Stimulated activated CD8-positive, alpha-beta memory T cell treated with anti-CD3 and anti-CD28 coated beads, Interleukin-15, amount 100 ng/mL, for 24 hours (primary cell): ENCODE measurements around the gene DENND10.
"Not testable (repeated sequence)": the region's sequence is repeated elsewhere in the genome, so short reads cannot be mapped to it uniquely, and the experiment has no call there.

ENCODE experiments used
- DNase-seq: peaks from one replicate; pipeline ENCODE4 v3.0.0-alpha.2; 2020; ENCODE audit warnings: low read depth

The DENND10 gene, protein sequence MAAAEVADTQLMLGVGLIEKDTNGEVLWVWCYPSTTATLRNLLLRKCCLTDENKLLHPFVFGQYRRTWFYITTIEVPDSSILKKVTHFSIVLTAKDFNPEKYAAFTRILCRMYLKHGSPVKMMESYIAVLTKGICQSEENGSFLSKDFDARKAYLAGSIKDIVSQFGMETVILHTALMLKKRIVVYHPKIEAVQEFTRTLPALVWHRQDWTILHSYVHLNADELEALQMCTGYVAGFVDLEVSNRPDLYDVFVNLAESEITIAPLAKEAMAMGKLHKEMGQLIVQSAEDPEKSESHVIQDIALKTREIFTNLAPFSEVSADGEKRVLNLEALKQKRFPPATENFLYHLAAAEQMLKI

DNA sequence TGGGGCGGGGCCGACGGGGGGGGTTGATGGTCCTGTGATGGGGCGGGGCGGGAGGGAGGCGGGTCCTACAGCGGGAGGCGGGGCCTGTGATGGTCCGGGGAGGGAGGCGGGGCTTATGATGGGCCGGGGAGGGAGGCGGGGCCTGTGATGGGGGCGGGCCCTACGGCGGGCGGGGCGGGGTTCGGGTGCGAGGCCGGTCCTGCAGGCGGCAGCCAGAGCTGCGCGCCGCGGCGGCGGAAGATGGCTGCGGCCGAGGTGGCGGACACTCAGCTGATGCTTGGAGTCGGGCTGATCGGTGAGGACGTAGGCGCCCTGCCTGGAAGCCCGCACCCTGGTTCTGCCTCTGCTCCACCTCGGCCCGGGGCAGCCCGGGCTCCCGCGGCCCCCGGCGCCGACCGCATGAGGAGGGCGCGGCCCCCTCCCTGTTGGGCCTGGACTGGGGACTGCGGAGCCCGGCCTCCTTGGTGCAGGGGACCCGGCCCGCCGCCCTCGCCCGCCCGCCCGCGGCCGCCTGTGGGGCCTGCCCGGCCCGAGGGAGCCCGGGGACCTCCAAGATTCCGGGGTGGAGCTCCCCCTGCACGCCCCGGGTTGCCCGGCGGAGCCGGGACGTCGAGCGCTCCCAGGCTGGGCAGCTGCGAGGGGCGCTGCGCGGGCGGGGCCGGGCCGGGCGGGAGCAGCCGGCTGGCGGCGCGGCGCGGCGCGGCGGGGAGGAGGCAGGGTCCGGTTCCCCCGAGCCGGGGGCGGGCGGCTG is at the start of gene DENND10:
TSS of gene DENND10 (plus strand) at position 211 of the 751 bp plus-strand sequence. CDS start at position 241, 30 bp downstream.
- peak; percentile 62 for DNase-seq

DNA sequence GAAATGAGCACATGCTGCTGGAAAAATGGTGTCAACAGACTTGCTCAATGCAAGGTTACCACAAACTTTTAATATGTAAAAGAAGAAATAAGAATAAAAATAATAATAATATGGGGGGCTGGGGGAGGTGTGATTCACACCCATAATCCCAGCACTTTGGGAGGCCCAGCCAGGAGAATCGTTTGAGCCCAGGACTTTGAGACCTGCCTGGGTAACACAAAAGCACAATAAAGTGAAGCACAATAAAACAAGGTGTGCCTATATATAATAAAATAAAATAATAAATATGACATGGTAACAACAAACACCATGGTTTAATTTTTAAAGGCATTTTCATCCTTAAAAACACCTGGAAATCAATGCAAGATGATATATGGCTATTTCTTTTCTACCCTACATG is 48.4 kb upstream of the DENND10 start:
- DNase-seq: no peak

DNA sequence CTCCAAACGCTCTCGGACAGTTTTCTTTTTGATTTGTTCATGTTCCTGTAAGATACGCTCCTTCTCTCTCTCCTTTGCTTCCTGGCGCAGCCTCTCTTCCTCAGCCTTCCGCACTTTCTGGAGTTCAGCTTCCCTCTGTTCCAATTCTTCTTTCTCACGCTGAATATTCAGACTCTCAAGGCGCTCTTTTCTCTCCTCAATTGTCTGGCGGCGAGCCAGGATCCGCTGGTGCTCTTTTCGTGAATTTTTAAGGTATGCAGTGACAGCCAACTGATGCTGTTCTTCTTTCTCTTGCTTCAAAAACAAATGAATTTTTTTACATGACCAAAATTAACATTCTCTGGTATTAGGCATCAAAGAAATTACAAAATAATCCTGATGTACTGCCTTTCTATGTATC is 45.9 kb upstream of the DENND10 start:
- DNase-seq: no peak

DNA sequence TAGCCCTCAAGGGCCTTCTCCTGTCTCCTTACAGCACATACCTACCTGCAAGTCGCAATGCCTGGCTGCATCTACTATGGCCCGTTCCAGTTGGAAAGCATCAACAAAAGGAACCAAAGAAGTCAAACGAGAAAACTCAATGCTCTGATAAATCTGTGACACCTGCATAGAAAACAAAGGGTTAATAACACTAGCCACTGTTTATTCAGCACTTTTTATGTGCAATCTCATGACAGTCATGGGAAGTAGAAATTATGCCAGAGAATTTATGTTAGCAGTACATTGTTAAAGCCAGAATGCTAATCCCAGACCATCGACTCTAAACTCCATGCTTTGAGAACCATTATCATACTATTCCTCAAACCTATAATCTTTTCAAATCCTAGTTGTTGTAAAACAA is 44.4 kb upstream of the DENND10 start:
- no peak for DNase-seq

DNA sequence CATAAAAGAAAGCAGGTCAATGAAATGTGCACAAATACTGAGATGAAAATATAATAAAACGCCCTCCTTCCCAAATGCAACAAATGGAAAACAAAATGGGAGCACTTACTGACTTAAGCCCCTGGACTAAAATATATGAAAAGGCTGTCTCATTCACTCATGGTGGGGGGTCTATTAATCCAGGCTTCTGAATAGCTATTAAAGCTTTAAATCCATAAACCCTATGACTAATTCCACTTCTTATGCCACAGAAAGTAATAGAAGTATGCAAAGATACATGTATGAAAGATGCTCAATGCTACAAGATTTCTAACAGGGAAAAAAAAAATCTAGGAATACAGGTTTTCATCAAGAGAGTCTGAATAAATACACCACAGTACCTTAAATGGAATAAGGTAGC is 43.8 kb upstream of the DENND10 start:
- no peak for DNase-seq

DNA sequence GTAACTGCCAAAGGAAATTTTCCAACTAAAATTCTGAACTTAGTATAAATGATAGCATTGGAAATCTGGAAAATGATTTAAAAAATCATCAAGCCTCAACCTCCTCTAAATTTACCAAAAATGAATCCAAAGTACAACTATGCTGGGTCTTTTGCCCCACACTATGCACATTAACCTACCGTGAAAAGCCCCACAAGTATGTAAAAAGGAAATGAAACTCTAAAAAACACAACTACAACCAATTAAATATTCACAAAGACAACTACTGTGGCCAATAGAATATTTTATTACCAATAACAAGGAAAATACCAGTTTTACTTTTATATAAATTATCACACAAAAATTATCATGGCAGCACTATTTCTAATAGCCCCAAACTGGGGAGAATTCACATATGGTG is 42.6 kb upstream of the DENND10 start:
- no peak for DNase-seq

DNA sequence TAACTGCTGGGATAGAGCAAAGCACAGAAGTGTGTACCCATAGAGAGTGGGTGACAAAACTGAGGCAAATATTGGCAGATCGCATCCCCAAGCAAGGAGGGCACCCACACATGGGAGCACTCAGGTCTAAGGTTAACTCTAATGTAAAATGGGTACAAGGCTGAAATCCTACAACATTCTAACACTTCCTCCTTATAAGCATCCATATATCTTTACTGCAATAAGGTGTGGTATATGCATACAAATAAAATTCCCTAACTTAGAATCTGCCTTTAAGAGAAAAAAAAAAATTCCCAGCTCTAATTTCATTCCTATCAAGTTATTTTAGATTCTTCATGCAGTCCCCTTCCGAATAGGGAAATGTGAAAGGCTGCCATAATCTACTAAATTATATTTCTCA is 42.0 kb upstream of the DENND10 start:
- no peak for DNase-seq

DNA sequence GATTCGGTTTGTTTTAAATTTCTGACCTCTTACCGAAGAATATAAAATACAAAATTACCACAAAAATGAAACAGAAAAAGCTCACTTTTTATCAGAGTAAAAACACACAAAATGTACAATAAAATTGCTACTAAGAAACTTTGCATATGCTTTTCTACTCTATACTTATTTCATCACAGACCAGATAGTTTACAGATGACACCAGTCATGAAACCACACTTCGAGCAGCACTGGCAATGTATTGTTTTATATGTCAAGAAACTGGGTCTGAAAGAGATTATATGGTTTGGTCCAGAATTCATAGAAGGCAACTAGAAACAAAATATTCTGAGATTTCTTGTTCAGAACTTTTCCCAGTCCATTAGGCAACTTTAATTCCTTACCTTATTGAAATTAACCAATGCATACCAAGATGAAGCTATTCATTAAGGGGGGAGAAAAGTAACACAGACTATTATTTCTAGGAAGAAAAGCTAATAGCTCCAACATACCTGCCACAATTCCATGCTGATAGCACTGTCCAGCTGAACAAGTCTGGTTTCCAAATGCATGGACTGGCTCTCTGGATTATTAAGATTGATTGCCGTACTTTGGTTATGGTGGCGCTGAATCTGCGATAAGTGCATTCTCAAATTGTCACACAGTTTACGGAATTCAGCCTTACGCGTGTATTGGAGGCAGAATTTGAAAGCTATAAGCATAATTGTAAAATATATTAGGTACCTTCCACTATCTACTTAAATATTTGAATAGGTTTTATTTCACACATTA is 33.3 kb upstream of the DENND10 start:
- no peak for DNase-seq

DNA sequence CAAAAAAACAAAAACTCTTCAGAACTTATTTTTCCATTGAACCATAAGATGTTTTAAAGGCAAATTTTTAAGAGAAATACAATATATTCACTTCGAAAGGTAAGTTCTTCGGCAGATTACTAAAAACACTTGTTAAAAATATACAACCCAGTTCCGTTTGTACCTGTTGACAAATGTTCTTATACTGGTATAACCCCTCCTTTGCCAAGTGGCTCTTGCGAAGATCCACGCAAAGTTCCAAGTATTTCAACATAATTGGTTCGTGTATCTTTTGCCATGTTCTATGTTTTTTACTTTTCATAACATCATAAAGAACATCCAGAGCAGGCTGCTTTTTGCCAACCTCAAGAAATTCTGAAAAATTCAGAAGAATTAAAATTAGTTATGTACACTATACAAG is 30.3 kb upstream of the DENND10 start:
- DNase-seq: no peak

DNA sequence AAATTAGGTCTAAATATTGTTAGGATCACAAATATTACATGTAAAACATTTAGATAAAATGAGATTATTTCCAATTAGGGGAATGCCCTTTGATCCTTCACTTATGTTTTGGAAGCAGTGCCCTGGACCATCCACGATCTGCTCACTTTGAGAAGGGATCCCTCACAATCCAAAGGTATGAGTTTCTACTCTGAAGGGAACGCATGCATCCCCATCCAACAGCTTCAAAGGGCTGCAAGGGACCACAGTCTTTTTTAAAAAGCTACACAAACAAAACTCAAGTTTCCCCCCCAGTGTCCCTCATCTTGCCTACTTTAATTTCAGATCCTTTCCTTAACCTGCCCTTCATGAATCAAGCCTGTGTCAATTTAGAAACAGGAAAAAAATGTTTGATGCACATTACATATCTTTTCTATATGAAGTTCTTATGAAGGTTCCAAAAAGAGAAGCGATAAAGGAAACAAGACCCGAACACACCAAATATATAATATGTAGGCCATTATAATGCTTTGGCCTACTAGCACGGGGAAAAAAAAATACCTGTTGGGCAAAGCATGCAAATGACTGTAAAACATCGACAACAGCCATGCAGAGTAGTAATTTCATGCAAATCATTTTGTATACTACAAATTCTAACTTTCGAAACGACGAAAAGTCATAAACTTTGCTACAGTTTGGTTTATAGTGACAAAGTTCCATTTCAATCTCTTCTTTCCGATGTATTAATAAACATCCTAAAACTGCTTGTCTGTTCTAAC is 25.3 kb upstream of the DENND10 start:
- no peak for DNase-seq

DNA sequence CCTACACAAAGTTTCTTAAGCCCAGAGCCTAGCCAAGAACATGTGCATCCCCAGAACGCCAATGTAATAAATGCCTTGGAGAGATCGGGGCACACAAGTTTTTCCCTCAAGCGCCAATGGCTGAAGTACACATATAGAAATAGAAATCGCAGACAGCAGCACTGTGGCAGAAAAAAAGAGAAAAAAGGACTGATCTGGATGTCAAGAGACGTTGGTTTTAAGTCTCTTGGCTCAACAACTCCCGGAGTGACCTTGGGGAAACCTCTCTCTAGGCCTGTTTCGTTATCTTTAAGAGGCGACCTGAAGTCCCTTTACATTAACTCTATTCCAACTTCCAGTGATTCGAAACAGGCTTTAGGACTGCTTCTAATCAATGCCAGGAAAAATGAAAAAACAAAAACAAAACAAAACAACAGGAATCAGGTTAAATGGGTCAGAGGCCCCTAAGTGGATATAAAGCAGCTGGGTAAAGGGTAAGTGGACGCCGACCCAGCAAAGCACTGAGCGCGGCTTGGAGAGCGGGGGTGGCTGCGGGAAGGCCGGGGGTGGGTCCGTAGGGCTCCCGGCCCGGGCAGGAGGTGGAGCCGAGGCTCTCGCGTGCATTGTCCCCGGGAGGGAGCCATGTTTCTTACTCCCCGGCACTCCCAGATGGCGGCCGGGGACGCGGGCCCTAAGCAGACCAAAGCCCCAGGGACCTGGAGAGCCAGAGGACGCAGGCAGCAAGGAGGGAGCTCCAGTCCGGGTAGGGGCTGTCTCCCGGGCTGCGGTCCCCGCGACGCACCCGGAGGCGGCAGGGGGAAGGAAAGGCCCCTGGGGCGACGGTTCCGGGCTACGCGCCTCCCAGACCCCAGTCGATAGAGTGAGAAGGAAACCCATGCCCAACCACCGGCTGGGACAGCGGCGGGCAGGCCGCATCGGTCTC is 24.1 kb upstream of the DENND10 start:
- peak; percentile 35 for DNase-seq

DNA sequence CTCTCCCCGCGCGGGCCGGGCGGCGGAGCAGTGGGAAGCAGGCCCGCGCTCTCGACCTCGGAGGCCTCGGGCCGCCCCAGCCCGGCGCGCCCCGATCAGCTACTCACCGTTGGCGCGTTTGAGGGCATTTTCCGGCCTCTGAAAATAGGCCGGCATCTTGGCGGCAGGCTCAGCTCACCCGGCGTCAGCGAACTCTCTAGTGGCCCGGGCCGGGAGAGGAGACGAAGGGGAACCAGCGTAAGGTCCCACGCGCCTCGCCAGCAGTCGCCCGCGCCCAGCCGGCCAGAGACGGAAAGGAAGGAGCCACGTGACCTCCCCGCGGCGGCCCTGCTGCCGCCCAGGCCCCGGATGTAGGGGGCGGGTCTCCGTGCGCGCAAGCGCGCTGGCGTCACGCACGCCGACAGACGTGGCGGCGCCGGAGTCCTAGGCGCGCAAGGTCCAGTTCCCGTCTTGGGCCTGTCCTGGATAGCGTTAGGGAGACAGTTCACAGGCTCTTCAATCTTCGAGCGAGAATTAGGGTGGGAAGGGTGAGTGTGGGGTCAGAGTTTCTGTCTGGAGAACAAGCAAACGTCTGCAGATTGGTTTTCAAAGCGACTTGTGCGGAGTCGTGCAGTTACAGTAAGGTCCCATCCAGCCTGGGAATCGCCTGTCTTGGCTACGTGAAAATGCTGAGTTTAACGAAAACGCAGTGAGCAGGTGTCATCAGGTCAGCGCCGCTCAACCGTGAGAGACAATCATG is 23.2 kb upstream of the DENND10 start, which contains the start of gene EIF3A:
TSS of gene EIF3A (minus strand) at position 297 of the 739 bp plus-strand sequence. CDS start at position 156, 141 bp downstream.
- peak; percentile 81 for DNase-seq

DNA sequence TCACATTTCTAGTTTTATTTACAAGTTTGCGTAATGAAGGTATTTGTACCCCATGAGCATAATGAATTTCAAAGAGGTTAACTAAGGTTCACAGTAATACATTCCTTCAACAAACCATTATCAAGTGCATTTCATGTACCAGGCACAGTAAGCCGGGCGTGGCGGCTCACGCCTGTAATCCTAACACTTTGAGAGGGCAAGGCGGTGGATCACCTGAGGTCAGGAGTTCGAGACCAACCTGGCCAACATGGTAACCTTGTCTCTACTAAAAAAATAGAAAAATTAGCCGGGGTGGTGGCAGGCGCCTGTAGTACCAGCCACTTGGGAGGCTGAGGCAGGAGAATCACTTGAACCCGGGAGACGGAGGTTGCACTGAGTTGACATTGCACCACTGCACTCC is 19.0 kb upstream of the DENND10 start:
- DNase-seq: no peak

DNA sequence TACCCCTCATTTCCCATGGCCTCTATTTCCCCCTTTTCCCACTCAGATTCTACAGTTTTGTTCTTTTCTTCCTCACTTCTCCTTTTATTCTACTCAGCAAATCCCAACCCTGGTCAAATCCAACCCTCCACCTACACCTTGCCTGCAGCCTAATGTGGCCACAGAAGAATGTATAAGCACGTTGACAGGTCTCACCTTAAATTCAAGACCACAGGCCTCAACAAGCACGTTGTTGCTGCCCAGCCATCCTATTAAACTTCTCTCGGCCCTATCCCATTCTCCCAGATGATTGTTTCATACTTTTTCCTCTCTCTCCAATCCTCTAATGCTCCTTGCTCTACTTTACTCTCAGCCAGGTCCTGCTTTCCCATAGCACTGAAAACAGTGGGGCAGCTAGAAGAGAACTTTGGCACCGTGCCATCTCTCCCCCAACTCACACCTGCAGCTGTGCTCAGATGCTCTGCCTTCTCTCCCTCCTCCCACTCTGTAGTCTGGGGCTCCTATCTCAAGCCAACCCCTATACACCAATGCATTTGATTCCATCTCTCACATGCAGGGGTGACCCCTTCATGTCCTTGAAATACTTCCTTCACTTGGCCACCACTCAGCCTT is 16.5 kb upstream of the DENND10 start:
- DNase-seq: no peak

DNA sequence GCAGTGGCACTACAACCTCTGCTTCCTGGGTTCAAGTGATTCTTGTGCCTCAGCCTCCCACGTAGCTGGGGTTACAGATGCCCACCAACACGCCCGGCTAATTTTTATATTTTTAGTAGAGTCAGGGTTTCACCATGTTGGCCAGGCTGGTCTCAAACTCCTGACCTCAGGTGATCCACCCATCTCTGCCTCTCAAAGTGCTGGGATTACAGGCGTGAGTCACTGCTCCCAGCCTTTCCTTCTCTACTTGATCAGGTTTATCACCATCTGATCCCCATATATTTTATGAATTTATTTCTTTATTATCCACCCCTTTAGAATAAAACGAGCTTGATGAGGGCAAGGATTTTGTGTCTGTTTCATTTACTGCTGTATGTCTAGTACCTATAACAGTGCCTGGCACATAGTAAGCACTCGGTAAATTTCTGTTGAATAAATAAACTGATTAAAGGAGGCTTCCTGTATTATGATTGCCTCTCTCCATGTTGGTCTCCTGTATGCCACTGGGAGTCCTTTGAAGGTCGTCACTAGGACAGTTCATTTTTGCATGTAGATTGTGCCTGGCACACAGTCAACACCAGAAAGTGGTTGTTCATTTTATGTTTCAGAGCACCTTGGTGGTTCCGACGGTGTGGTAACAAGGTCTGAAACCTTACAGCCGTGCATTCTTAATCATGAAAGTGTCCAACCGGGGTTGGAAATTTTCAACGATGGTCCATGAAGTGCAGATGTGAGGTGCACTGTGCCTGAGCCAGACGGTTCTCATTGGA is 13.7 kb upstream of the DENND10 start:
- DNase-seq: no peak

DNA sequence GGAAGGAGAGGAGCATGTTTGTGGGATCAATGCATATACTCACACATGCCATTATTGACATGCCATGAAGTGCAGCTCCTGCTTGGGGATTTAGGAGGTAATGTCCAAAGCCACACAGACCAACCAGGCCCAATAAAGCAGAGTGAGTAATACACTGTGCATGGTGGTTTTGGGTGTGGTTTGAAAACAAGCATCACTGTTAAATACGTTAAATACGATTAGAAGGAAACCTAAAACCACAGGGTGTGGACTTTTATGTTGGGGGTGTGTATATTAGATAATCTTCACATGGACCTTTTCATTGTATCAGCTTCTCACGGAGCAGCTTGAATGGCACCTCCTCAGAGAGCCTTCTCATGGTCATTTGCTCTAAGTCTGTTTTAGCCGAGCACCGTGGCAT is 12.9 kb upstream of the DENND10 start:
- no peak for DNase-seq

DNA sequence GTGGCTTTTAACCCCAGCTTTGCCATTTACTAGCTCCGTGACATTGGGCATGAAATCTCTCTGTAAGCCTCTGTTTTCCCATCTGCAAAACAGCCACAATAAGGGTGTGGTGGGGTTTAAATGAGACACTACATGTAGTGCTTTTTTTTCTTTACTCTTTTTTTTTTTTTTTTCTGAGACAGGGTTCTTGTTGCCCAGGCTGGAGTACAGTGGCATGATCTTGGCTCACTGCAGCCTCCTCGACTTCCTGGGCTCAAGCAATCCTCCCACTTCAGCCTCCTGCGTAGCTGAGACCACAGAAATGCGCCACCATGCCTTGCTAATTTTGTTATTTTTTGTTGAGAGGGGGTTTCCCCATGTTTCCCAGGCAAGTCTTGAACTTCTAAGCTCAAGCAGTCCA is 8.3 kb upstream of the DENND10 start:
- no peak for DNase-seq

DNA sequence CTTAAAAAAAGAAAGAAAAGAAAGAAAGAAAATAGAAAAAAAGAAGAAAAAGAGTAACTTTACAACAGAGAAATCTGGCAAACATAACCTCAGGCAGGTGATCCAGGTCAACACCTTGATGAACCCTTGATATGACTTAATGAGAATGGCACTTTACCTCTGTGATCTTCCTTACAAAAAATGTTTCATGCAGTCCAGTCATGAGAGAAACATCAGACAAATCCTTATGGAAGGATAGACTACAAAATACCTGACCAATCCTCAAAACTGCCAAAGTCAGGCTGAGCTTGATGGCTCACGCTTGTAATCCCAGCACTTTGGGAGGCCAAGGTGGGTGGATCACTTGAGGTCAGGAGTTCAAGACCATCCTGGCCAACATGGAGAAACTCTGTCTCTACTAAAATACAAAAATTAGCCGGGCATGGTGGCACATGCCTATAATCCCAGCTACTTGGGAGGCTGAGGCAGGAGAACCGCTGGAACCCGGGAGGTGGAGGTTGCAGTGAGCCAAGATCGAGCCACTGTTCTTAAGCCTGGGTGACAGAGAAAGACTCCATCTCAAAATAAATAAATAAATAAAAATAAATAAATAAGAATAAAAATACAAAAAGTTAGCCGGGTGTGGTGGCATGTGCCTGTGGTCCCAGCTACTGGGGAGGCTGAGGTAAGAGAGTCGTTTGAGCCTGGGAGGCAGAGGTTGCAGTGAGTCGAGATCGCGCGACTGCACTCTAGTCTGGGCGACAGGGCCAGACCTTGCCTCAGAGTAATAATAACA is 7.1 kb upstream of the DENND10 start:
- DNase-seq: not testable (repeated sequence)
